Measurements from ENCODE around the gene HOXC11.

Gene HOXC11

GRCh38 chr12:54000116-54001114 is 27.5 kb downstream of the HOXC11 start, which contains the start of gene HOXC9:
HOXC9 (plus strand) TSS chr12:54000161; CDS start chr12:54000189, 28 bp downstream.
- H3K4me2 ChIP-seq = peak within 1 kb of the TSS; percentile 61
- no peaks in the 10 kb centered on the region for H3K79me2 ChIP-seq (ENCODE audit: insufficient read depth, low read depth)
- H3K27ac ChIP-seq = no peak within 1 kb of the TSS
- H3K36me3 ChIP-seq (ENCODE audit: insufficient read depth) = no peaks in the 10 kb centered on the region
- no peak for TF ChIP-seq CTCF (conservative IDR thresholded peaks at IDR 0.05; ENCODE audit: low read depth, low read length)
- H3K4me1 ChIP-seq (ENCODE audit: low read depth, poor library complexity, severe bottlenecking) = peaks cover 18% of the 10 kb centered on the region
- peak within 1 kb of the TSS; percentile 8; the same call in 1 of the 2 replicates for H3K9ac ChIP-seq
- H3K27me3 ChIP-seq (ENCODE audit: insufficient read depth, low read depth) = peaks cover 99% of the 10 kb centered on the region
- no peak within 1 kb of the TSS for H3K4me3 ChIP-seq (IDR thresholded peaks at IDR 0.05; ENCODE audit: insufficient read depth, low read depth, low read length)
- peak within 1 kb of the TSS; percentile 80 for H2AFZ ChIP-seq (ENCODE audit: low read depth)
- H4K20me1 ChIP-seq (ENCODE audit: insufficient read depth) = no peaks in the 10 kb centered on the region

GRCh38 chr12:54001283-54002187 is 28.6 kb downstream of the HOXC11 start:
- Histone ChIP-seq H3K27ac (no peak overlapping the region), H3K27me3 (ENCODE audit: insufficient read depth, low read depth) (peaks cover 99% of the 10 kb centered on the region), H3K4me3 (IDR thresholded peaks at IDR 0.05; ENCODE audit: insufficient read depth, low read depth, low read length) (no peak overlapping the region), H3K4me1 (ENCODE audit: low read depth, poor library complexity, severe bottlenecking) (peaks cover 18% of the 10 kb centered on the region), H4K20me1 (ENCODE audit: insufficient read depth) (no peaks in the 10 kb centered on the region), H3K79me2 (ENCODE audit: insufficient read depth, low read depth) (no peaks in the 10 kb centered on the region), H3K4me2 (no peak overlapping the region), H3K36me3 (ENCODE audit: insufficient read depth) (no peaks in the 10 kb centered on the region), H3K9ac (no peak overlapping the region), H2AFZ (ENCODE audit: low read depth) (no peak overlapping the region)
- TF ChIP-seq CTCF (conservative IDR thresholded peaks at IDR 0.05; ENCODE audit: low read depth, low read length) = no peak

GRCh38 chr12:54002278-54002914 is 29.5 kb downstream of the HOXC11 start:
- H3K4me2 ChIP-seq = no peak overlapping the region
- peaks cover 99% of the 10 kb centered on the region for H3K27me3 ChIP-seq (ENCODE audit: insufficient read depth, low read depth)

More at GRCh38 chr12:54002278-54002914, 29.5 kb downstream of the HOXC11 start:
- peaks cover 19% of the 10 kb centered on the region for H3K4me1 ChIP-seq (ENCODE audit: low read depth, poor library complexity, severe bottlenecking)
- no peak overlapping the region for H2AFZ ChIP-seq (ENCODE audit: low read depth)
- no peak for TF ChIP-seq CTCF (conservative IDR thresholded peaks at IDR 0.05; ENCODE audit: low read depth, low read length)
- no peak overlapping the region for H3K27ac ChIP-seq
- no peaks in the 10 kb centered on the region for H3K36me3 ChIP-seq (ENCODE audit: insufficient read depth)
- no peaks in the 10 kb centered on the region for H3K79me2 ChIP-seq (ENCODE audit: insufficient read depth, low read depth)
- no peak overlapping the region for H3K9ac ChIP-seq
- H4K20me1 ChIP-seq (ENCODE audit: insufficient read depth) = no peaks in the 10 kb centered on the region
- H3K4me3 ChIP-seq (IDR thresholded peaks at IDR 0.05; ENCODE audit: insufficient read depth, low read depth, low read length) = no peak overlapping the region
